SU-DHL-6 (cell line): ENCODE results near the gene CAPG.
"Not testable (repeated sequence)": the region's sequence is repeated elsewhere in the genome, so short reads cannot be mapped to it uniquely, and the experiment has no call there.

ENCODE experiments used
- H2AFZ ChIP-seq: fragments of 200-600 bp; sonication (generic); 2 replicates; pipeline ENCODE4 v1.6.1; 2014; ENCODE audit warnings: low read depth, mild to moderate bottlenecking, moderate library complexity, mixed read lengths, antibody characterized with exemption, low read length; ENCODE audit not compliant: severe bottlenecking
- H3F3A ChIP-seq: fragments of 200-600 bp; shearing (Covaris generic); 2 replicates; pipeline ENCODE4 v1.6.0; 2016; ENCODE audit warnings: antibody characterized with exemption, mild to moderate bottlenecking; ENCODE audit not compliant: insufficient read depth
- H3K27ac ChIP-seq: fragments of 200-600 bp; sonication (generic); 2 replicates; pipeline ENCODE4 v1.5.1; 2016; ENCODE audit warnings: low read depth, mild to moderate bottlenecking, low read length, moderate library complexity, mixed read lengths
- H3K27me3 ChIP-seq: fragments of 200-600 bp; sonication (generic), shearing (Covaris generic); 2 replicates; pipeline ENCODE4 v1.6.0; 2014; ENCODE audit warnings: mild to moderate bottlenecking, low read length
- H3K36me3 ChIP-seq: fragments of 200-600 bp; sonication (generic); 2 replicates; pipeline ENCODE4 v1.6.1; 2014; ENCODE audit warnings: mild to moderate bottlenecking, low read length, mixed read lengths
- H3K4me2 ChIP-seq: fragments of 300-600, 200-600 bp; shearing (Covaris generic), sonication (generic); 2 replicates; pipeline ENCODE4 v1.6.0; 2014; ENCODE audit warnings: low read length, low read depth, mild to moderate bottlenecking; ENCODE audit not compliant: poor library complexity, severe bottlenecking
- H3K4me3 ChIP-seq: fragments of 200-600 bp; sonication (generic); 2 replicates; pipeline ENCODE4 v1.5.1; 2014; ENCODE audit warnings: antibody characterized with exemption, low read length, mild to moderate bottlenecking, mixed read lengths; ENCODE audit not compliant: insufficient read depth, poor library complexity, severe bottlenecking
- H3K79me2 ChIP-seq: fragments of 200-600 bp; sonication (generic); 2 replicates; pipeline ENCODE4 v1.6.1; 2014; ENCODE audit warnings: mild to moderate bottlenecking, low read length, moderate library complexity; ENCODE audit not compliant: insufficient read depth
- H3K9ac ChIP-seq: fragments of 200-600 bp; sonication (generic); 2 replicates; pipeline ENCODE4 v1.7.0; 2014; ENCODE audit warnings: mild to moderate bottlenecking, low read length
- H3K9me2 ChIP-seq: fragments of 200-600 bp; sonication (generic); replicated peaks from 2 replicates; pipeline ENCODE4 v1.6.1; 2014; ENCODE audit warnings: low read length; ENCODE audit not compliant: insufficient read depth
- H3K9me3 ChIP-seq: fragments of 200-600 bp; sonication (generic); 2 replicates; pipeline ENCODE4 v1.6.1; 2014; ENCODE audit warnings: low read length, mixed read lengths; ENCODE audit not compliant: insufficient read depth
- H4K20me1 ChIP-seq: fragments of 200-600 bp; sonication (generic); 2 replicates; pipeline ENCODE4 v1.6.1; 2014; ENCODE audit warnings: low read depth, mild to moderate bottlenecking, antibody characterized with exemption, low read length, moderate library complexity, mixed read lengths
- CTCF ChIP-seq: fragments of 200-600 bp; sonication (generic); IDR thresholded peaks from one replicate; pipeline ENCODE4 v1.5.1; 2017; ENCODE audit warnings: antibody characterized with exemption, mild to moderate bottlenecking, low read length, moderate library complexity; ENCODE audit not compliant: insufficient read depth, poor library complexity, severe bottlenecking
- EZH2phosphoT487 ChIP-seq: fragments of 200-600 bp; sonication (generic), shearing (Covaris generic); conservative IDR thresholded peaks from 2 replicates; pipeline ENCODE4 v1.6.1; 2018; ENCODE audit warnings: mild to moderate bottlenecking, antibody characterized with exemption, low read length, moderate library complexity, mixed read lengths

Gene CAPG

DNA sequence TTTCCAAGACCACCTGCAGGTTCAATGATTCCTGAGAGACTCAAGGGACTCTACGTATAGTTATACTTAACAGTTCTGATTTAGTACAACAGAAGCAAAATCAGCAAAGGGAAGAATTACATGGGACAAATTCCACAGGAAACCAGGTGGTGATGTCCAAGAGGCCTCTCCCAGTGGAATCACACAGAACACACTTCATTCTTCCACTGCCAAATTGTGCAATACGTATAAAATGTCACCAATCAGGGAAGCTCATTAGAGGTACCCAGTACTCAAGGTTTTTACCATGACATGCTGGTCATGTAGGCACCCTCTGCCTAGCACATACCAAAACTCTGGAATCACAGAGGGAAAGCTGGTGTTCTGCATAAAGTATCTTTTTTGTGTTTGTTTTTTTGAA, 22.4 kb downstream of the CAPG start:
- Histone ChIP-seq H3K9me3 (no peaks in the 10 kb centered on the region), H3K27ac (no peak overlapping the region), H2AFZ (no peak overlapping the region), H3K79me2 (no peaks in the 10 kb centered on the region), H3K4me3 (no peak overlapping the region), H3K9me2 (no peaks in the 10 kb centered on the region), H3K9ac (no peak overlapping the region), H3K36me3 (no peaks in the 10 kb centered on the region), H3K27me3 (no peaks in the 10 kb centered on the region), H3F3A (no peaks in the 10 kb centered on the region), H3K4me2 (no peak overlapping the region), H4K20me1 (no peaks in the 10 kb centered on the region)
- no peak for TF ChIP-seq EZH2phosphoT487
- TF ChIP-seq CTCF, result no peak

DNA sequence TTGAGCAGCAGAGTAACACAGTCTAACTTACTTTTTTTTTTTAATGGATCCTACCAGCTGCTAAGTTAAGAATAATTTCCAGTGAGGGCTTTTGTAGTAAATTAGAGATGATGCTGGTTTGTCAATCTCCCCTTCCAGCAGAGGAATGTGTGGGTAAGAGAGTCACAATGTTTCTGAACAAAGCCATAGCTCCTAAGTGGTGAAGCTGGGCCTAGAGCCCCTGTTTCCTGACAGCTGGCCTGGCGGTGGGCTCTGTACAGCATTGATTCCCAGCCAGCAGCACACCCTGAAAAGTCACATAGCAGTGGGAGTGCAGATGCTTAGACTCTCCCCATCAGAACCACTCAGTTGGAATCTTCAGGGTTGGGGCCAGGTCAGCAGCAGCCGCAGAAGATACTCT, 24.4 kb downstream of the CAPG start:
- no peak overlapping the region for H3K27ac ChIP-seq
- H3K9me3 ChIP-seq, result no peaks in the 10 kb centered on the region

DNA sequence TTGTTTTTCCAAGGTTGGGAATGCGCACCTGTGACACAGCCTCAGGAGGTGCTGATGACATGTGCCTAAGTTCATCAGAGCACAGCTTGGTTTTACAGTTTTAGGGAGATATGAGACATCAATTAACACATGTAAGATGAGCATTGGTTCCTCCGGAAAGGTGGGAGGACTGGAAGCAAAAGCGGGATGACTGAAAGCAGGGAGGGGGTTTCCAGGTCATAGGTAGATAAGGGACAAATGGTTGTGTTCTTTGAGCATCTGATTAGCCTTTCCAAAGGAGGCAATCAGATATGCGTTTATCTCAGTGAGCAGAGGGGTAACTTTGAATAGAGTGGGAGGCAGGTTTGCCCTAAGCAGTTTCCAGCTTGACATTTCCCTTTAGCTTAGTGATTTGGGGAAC, 26.3 kb downstream of the CAPG start:
- Histone ChIP-seq H3K9ac (no peak overlapping the region), H3K36me3 (peaks cover 20% of the 10 kb centered on the region), H4K20me1 (no peaks in the 10 kb centered on the region), H3K4me3 (no peak overlapping the region), H3K79me2 (no peaks in the 10 kb centered on the region), H2AFZ (no peak overlapping the region), H3K4me2 (no peak overlapping the region), H3K9me2 (no peaks in the 10 kb centered on the region), H3K27me3 (no peaks in the 10 kb centered on the region), H3K27ac (no peak overlapping the region), H3K9me3 (peaks cover 10% of the 10 kb centered on the region; the same call in 1 of the 2 replicates), H3F3A (no peaks in the 10 kb centered on the region)
- TF ChIP-seq CTCF, result no peak
- no peak for TF ChIP-seq EZH2phosphoT487

More for the DNA sequence above, 24.4 kb downstream of the CAPG start:
- H2AFZ ChIP-seq, result no peak overlapping the region
- H3K9me2 ChIP-seq, result no peaks in the 10 kb centered on the region
- no peak overlapping the region for H3K9ac ChIP-seq
- H3K4me2 ChIP-seq, result no peak overlapping the region
- peaks cover 5% of the 10 kb centered on the region; the same call in 1 of the 2 replicates for H3K36me3 ChIP-seq
- no peaks in the 10 kb centered on the region for H3K27me3 ChIP-seq
- H4K20me1 ChIP-seq, result no peaks in the 10 kb centered on the region
- no peak overlapping the region for H3K4me3 ChIP-seq
- no peaks in the 10 kb centered on the region for H3F3A ChIP-seq
- no peak for TF ChIP-seq CTCF
- TF ChIP-seq EZH2phosphoT487, result no peak
- no peaks in the 10 kb centered on the region for H3K79me2 ChIP-seq

GRCh38 chr2:85383151-85383550, 27.0 kb downstream of the CAPG start:
- not testable (repeated sequence) for H3K9ac ChIP-seq

More at GRCh38 chr2:85383151-85383550, 27.0 kb downstream of the CAPG start:
- H3K9me3 ChIP-seq, H3K79me2 ChIP-seq, H2AFZ ChIP-seq, H3K4me2 ChIP-seq, H4K20me1 ChIP-seq, H3K27ac ChIP-seq, H3F3A ChIP-seq, H3K4me3 ChIP-seq, H3K9me2 ChIP-seq, H3K27me3 ChIP-seq: not testable (repeated sequence)
- peaks cover 23% of the 10 kb centered on the region for H3K36me3 ChIP-seq
